ENCODE results near the gene SEC11C.

DNA sequence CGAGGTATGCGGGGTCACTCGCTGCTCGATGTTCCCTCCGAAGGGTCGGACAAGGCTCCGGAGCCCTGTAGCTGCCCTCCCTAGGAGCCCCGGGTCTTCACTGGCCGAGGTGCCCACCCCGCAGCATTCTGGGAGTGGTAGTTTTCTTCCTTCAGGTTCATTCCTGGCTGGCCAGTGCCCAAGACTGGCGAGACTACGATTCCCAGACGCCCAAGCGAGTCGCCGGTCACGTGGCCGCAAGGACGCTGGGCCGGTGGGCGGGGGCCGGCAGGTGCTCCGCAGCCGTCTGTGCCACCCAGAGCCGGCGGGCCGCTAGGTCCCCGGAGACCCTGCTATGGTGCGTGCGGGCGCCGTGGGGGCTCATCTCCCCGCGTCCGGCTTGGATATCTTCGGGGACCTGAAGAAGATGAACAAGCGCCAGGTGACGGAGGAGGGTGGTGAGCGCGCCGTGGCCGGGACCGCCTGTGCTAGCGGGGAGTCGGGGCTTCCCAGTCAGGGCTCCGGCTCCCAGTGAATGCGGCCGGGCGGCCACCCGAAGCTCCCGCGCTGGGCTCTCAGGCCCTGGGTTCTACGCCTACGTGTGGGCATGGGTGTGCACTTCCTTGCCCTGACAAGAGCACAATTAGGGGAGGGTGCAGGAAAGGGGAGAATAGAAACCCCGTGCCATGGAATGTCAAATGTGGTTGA is at the start of gene SEC11C:
- TF ChIP-seq POLR2A (IDR thresholded peaks at IDR 0.05) = peak; percentile 40 to 74 (median 68)
- TF ChIP-seq, protein P1, sequence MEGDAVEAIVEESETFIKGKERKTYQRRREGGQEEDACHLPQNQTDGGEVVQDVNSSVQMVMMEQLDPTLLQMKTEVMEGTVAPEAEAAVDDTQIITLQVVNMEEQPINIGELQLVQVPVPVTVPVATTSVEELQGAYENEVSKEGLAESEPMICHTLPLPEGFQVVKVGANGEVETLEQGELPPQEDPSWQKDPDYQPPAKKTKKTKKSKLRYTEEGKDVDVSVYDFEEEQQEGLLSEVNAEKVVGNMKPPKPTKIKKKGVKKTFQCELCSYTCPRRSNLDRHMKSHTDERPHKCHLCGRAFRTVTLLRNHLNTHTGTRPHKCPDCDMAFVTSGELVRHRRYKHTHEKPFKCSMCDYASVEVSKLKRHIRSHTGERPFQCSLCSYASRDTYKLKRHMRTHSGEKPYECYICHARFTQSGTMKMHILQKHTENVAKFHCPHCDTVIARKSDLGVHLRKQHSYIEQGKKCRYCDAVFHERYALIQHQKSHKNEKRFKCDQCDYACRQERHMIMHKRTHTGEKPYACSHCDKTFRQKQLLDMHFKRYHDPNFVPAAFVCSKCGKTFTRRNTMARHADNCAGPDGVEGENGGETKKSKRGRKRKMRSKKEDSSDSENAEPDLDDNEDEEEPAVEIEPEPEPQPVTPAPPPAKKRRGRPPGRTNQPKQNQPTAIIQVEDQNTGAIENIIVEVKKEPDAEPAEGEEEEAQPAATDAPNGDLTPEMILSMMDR (IDR thresholded peaks at IDR 0.05) = no peak

All from body of pancreas (tissue), 4 donors.